T-helper 1 cell treated with Interleukin-12 subunit alpha and Interleukin-12 subunit beta and Interleukin-4 antibody, amounts not matched to agents 30 μg/mL and 1 μg/mL, for 36 hours (primary cell): ENCODE data around the gene ULK1.

Experiments used
- H3K27ac Mint-ChIP-seq: one replicate; pipeline ENCODE4 v1.8.0; 2021; ENCODE audit warnings: mild to moderate bottlenecking, mixed read lengths
- H3K27me3 Mint-ChIP-seq: one replicate; pipeline ENCODE4 v1.8.0; 2021; ENCODE audit warnings: low read depth, mixed read lengths
- H3K36me3 Mint-ChIP-seq: one replicate; pipeline ENCODE4 v1.8.0; 2021; ENCODE audit warnings: low read depth, mixed read lengths
- H3K4me1 Mint-ChIP-seq: one replicate; pipeline ENCODE4 v1.8.0; 2021; ENCODE audit warnings: low read depth, mixed read lengths
- H3K4me3 Mint-ChIP-seq: one replicate; pipeline ENCODE4 v1.8.0; 2021; ENCODE audit warnings: mild to moderate bottlenecking, moderate library complexity, mixed read lengths
- H3K9me3 Mint-ChIP-seq: one replicate; pipeline ENCODE4 v1.8.0; 2021; ENCODE audit warnings: mixed read lengths

Gene ULK1

GRCh38 chr12:131894981-131895639 is 688 bp downstream of the ULK1 start:
- H3K36me3 Mint-ChIP-seq = no peaks in the 10 kb centered on the region
- H3K9me3 Mint-ChIP-seq = no peaks in the 10 kb centered on the region
- no peaks in the 10 kb centered on the region for H3K27me3 Mint-ChIP-seq
- H3K4me3 Mint-ChIP-seq = peak overlapping the region; percentile 84
- H3K27ac Mint-ChIP-seq = peak overlapping the region; percentile 82
- H3K4me1 Mint-ChIP-seq = peaks cover 5% of the 10 kb centered on the region

GRCh38 chr12:131895640-131896079 is 1.2 kb downstream of the ULK1 start:
- no peaks in the 10 kb centered on the region for H3K9me3 Mint-ChIP-seq
- no peaks in the 10 kb centered on the region for H3K36me3 Mint-ChIP-seq
- H3K27me3 Mint-ChIP-seq = no peaks in the 10 kb centered on the region
- H3K27ac Mint-ChIP-seq = peak overlapping the region; percentile 82
- H3K4me1 Mint-ChIP-seq = peaks cover 6% of the 10 kb centered on the region
- H3K4me3 Mint-ChIP-seq = peak overlapping the region; percentile 84

GRCh38 chr12:131896080-131896810 is 1.8 kb downstream of the ULK1 start:
- Mint-ChIP-seq H3K9me3 (no peaks in the 10 kb centered on the region), H3K4me1 (peaks cover 6% of the 10 kb centered on the region), H3K27ac (peak overlapping the region; percentile 82), H3K27me3 (no peaks in the 10 kb centered on the region), H3K36me3 (no peaks in the 10 kb centered on the region), H3K4me3 (peak overlapping the region; percentile 84)

GRCh38 chr12:131896811-131897270 is 2.4 kb downstream of the ULK1 start:
- no peaks in the 10 kb centered on the region for H3K9me3 Mint-ChIP-seq
- H3K4me1 Mint-ChIP-seq = peaks cover 6% of the 10 kb centered on the region
- H3K4me3 Mint-ChIP-seq = peak overlapping the region; percentile 28
- H3K27ac Mint-ChIP-seq = no peak overlapping the region
- H3K27me3 Mint-ChIP-seq = no peaks in the 10 kb centered on the region
- no peaks in the 10 kb centered on the region for H3K36me3 Mint-ChIP-seq

GRCh38 chr12:131897276-131897675 is 2.9 kb downstream of the ULK1 start:
- H3K27ac Mint-ChIP-seq = no peak overlapping the region
- no peaks in the 10 kb centered on the region for H3K27me3 Mint-ChIP-seq
- H3K36me3 Mint-ChIP-seq = no peaks in the 10 kb centered on the region
- peaks cover 6% of the 10 kb centered on the region for H3K4me1 Mint-ChIP-seq
- peak overlapping the region; percentile 14 for H3K4me3 Mint-ChIP-seq
- H3K9me3 Mint-ChIP-seq = no peaks in the 10 kb centered on the region

- H3K27me3 Mint-ChIP-seq = no peaks in the 10 kb centered on the region
- no peaks in the 10 kb centered on the region for H3K9me3 Mint-ChIP-seq
- H3K27ac Mint-ChIP-seq = no peak overlapping the region
- H3K4me3 Mint-ChIP-seq = no peak overlapping the region
- no peaks in the 10 kb centered on the region for H3K36me3 Mint-ChIP-seq
- H3K4me1 Mint-ChIP-seq = peaks cover 6% of the 10 kb centered on the region
Measured at GRCh38 chr12:131897875-131898274, 3.5 kb downstream of the ULK1 start.

- H3K9me3 Mint-ChIP-seq = no peaks in the 10 kb centered on the region
- H3K4me3 Mint-ChIP-seq = no peak overlapping the region
- no peaks in the 10 kb centered on the region for H3K36me3 Mint-ChIP-seq
- no peak overlapping the region for H3K27ac Mint-ChIP-seq
- peaks cover 4% of the 10 kb centered on the region for H3K4me1 Mint-ChIP-seq
- no peaks in the 10 kb centered on the region for H3K27me3 Mint-ChIP-seq
Measured at GRCh38 chr12:131900397-131900796, 6.0 kb downstream of the ULK1 start.

GRCh38 chr12:131901431-131902331 is 7.3 kb downstream of the ULK1 start:
- no peak overlapping the region for H3K4me3 Mint-ChIP-seq
- H3K27ac Mint-ChIP-seq = no peak overlapping the region
- peaks cover 7% of the 10 kb centered on the region for H3K4me1 Mint-ChIP-seq

GRCh38 chr12:131902332-131903241 is 8.2 kb downstream of the ULK1 start:
- H3K9me3 Mint-ChIP-seq = no peaks in the 10 kb centered on the region
- no peaks in the 10 kb centered on the region for H3K27me3 Mint-ChIP-seq
- peaks cover 6% of the 10 kb centered on the region for H3K4me1 Mint-ChIP-seq
- H3K27ac Mint-ChIP-seq = no peak overlapping the region
- H3K4me3 Mint-ChIP-seq = no peak overlapping the region
- no peaks in the 10 kb centered on the region for H3K36me3 Mint-ChIP-seq

More at GRCh38 chr12:131901431-131902331, 7.3 kb downstream of the ULK1 start:
- no peaks in the 10 kb centered on the region for H3K9me3 Mint-ChIP-seq
- H3K27me3 Mint-ChIP-seq = no peaks in the 10 kb centered on the region
- H3K36me3 Mint-ChIP-seq = no peaks in the 10 kb centered on the region

GRCh38 chr12:131903270-131904255 is 9.1 kb downstream of the ULK1 start:
- no peaks in the 10 kb centered on the region for H3K36me3 Mint-ChIP-seq
- no peaks in the 10 kb centered on the region for H3K27me3 Mint-ChIP-seq
- H3K9me3 Mint-ChIP-seq = no peaks in the 10 kb centered on the region
- H3K27ac Mint-ChIP-seq = no peak overlapping the region
- H3K4me3 Mint-ChIP-seq = no peak overlapping the region
- H3K4me1 Mint-ChIP-seq = peaks cover 6% of the 10 kb centered on the region

- Mint-ChIP-seq H3K36me3 (no peaks in the 10 kb centered on the region), H3K9me3 (no peaks in the 10 kb centered on the region), H3K4me1 (peaks cover 6% of the 10 kb centered on the region), H3K27ac (no peak overlapping the region), H3K27me3 (no peaks in the 10 kb centered on the region), H3K4me3 (no peak overlapping the region)
Measured at GRCh38 chr12:131904346-131904745, 9.9 kb downstream of the ULK1 start.

- Mint-ChIP-seq H3K27me3 (no peaks in the 10 kb centered on the region), H3K27ac (no peak overlapping the region), H3K4me3 (no peak overlapping the region), H3K36me3 (no peaks in the 10 kb centered on the region), H3K4me1 (peaks cover 5% of the 10 kb centered on the region), H3K9me3 (no peaks in the 10 kb centered on the region)
Measured at GRCh38 chr12:131905081-131905629, 10.7 kb downstream of the ULK1 start.
